Measurements from ENCODE around the gene ZBTB39. TPM values are rescaled to one million over a fixed set of nuclear protein-coding genes. Genes with fewer than 3 reads are reported as not detected.

The ZBTB39 gene
- total RNA-seq, 1 experiment from 2014 or later = 3.6 TPM

GRCh38 chr12:56998981-56999380 lies 7.4 kb downstream of the ZBTB39 start:
- H3K9me2 ChIP-seq (replicated peaks; ENCODE audit: low read length) = no peaks in the 10 kb centered on the region
- H3K4me3 ChIP-seq (ENCODE audit: low read length) = no peak overlapping the region
- ATAC-seq (no peak), DNase-seq (no peak)
- ChIA-PET POLR2A (ENCODE audit: unreplicated experiment) (no interaction called here), CTCF (no interaction called here)
- no peak overlapping the region for H2AFZ ChIP-seq (ENCODE audit: low read length)
- H3K9me3 ChIP-seq (ENCODE audit: low read length) = no peaks in the 10 kb centered on the region
- no peak overlapping the region for H3K4me2 ChIP-seq (ENCODE audit: low read length)
- no TSS peak for BruUV-seq (replicated peaks)
- H3K79me2 ChIP-seq (ENCODE audit: low read length) = peaks cover 27% of the 10 kb centered on the region
- no peaks in the 10 kb centered on the region for H3F3A ChIP-seq (ENCODE audit: low read length, unreplicated experiment)
- TF ChIP-seq EZH2 (IDR thresholded peaks at IDR 0.05; ENCODE audit: low read length, unreplicated experiment) (no peak), EZH2phosphoT487 (IDR thresholded peaks at IDR 0.05; ENCODE audit: borderline replicate concordance, low read length) (no peak), CTCF (conservative IDR thresholded peaks at IDR 0.05; ENCODE audit: low read depth, low read length) (no peak)
- no peak overlapping the region for H3K27ac ChIP-seq (ENCODE audit: low read length)
- intact Hi-C loops (cut with micrococcal nuclease) = no loop called here
- no peak overlapping the region for H3K9ac ChIP-seq (ENCODE audit: low read length)
- H3K4me1 ChIP-seq (ENCODE audit: insufficient read depth, low read length) = peaks cover 15% of the 10 kb centered on the region
- H3K36me3 ChIP-seq (ENCODE audit: low read depth, low read length) = peaks cover 13% of the 10 kb centered on the region; the same call in 1 of the 2 replicates
- H3K27me3 ChIP-seq (ENCODE audit: low read length) = no peaks in the 10 kb centered on the region
- no peaks in the 10 kb centered on the region for H4K20me1 ChIP-seq (ENCODE audit: low read length)

GRCh38 chr12:56998316-56998715 lies 8.0 kb downstream of the ZBTB39 start:
- TF ChIP-seq EZH2phosphoT487 (IDR thresholded peaks at IDR 0.05; ENCODE audit: borderline replicate concordance, low read length) (no peak), CTCF (conservative IDR thresholded peaks at IDR 0.05; ENCODE audit: low read depth, low read length) (no peak), EZH2 (IDR thresholded peaks at IDR 0.05; ENCODE audit: low read length, unreplicated experiment) (no peak)
- no peak for DNase-seq
- Histone ChIP-seq H4K20me1 (ENCODE audit: low read length) (no peaks in the 10 kb centered on the region), H3F3A (ENCODE audit: low read length, unreplicated experiment) (no peaks in the 10 kb centered on the region), H3K4me1 (ENCODE audit: insufficient read depth, low read length) (peaks cover 15% of the 10 kb centered on the region), H2AFZ (ENCODE audit: low read length) (no peak overlapping the region), H3K27me3 (ENCODE audit: low read length) (no peaks in the 10 kb centered on the region), H3K9me3 (ENCODE audit: low read length) (no peaks in the 10 kb centered on the region), H3K9ac (ENCODE audit: low read length) (no peak overlapping the region), H3K9me2 (replicated peaks; ENCODE audit: low read length) (no peaks in the 10 kb centered on the region), H3K27ac (ENCODE audit: low read length) (no peak overlapping the region), H3K36me3 (ENCODE audit: low read depth, low read length) (peaks cover 7% of the 10 kb centered on the region; the same call in 1 of the 2 replicates), H3K4me3 (ENCODE audit: low read length) (no peak overlapping the region), H3K4me2 (ENCODE audit: low read length) (no peak overlapping the region), H3K79me2 (ENCODE audit: low read length) (peaks cover 20% of the 10 kb centered on the region; the same call in 1 of the 2 replicates)
- intact Hi-C loops (cut with micrococcal nuclease) = no loop called here
- CTCF ChIA-PET = no interaction called here
- ATAC-seq = no peak
- POLR2A ChIA-PET (ENCODE audit: unreplicated experiment) = no interaction called here
- no TSS peak for BruUV-seq (replicated peaks)

GRCh38 chr12:56996793-56997545 lies 9.4 kb downstream of the ZBTB39 start:
- intact Hi-C loops (cut with micrococcal nuclease) = no loop called here
- H3F3A ChIP-seq (ENCODE audit: low read length, unreplicated experiment) = no peaks in the 10 kb centered on the region
- no peak overlapping the region for H2AFZ ChIP-seq (ENCODE audit: low read length)
- H3K27ac ChIP-seq (ENCODE audit: low read length) = no peak overlapping the region
- ChIA-PET CTCF (no interaction called here), POLR2A (ENCODE audit: unreplicated experiment) (no interaction called here)
- H3K4me3 ChIP-seq (ENCODE audit: low read length) = no peak overlapping the region
- DNase-seq (no peak), ATAC-seq (no peak)
- peaks cover 13% of the 10 kb centered on the region; the same call in 1 of the 2 replicates for H3K79me2 ChIP-seq (ENCODE audit: low read length)
- 0 out of 2 replicates have a peak, but pooled peaks cover 3% of the 10 kb centered on the region for H3K36me3 ChIP-seq (ENCODE audit: low read depth, low read length)
- no peaks in the 10 kb centered on the region for H3K9me3 ChIP-seq (ENCODE audit: low read length)
- H3K4me2 ChIP-seq (ENCODE audit: low read length) = no peak overlapping the region
- no TSS peak for BruUV-seq (replicated peaks)
- H3K9me2 ChIP-seq (replicated peaks; ENCODE audit: low read length) = no peaks in the 10 kb centered on the region
- H3K9ac ChIP-seq (ENCODE audit: low read length) = no peak overlapping the region
- no peaks in the 10 kb centered on the region for H4K20me1 ChIP-seq (ENCODE audit: low read length)
- TF ChIP-seq CTCF (conservative IDR thresholded peaks at IDR 0.05; ENCODE audit: low read depth, low read length) = no peak
- TF ChIP-seq EZH2 (IDR thresholded peaks at IDR 0.05; ENCODE audit: low read length, unreplicated experiment) = no peak
- no peaks in the 10 kb centered on the region for H3K27me3 ChIP-seq (ENCODE audit: low read length)
- H3K4me1 ChIP-seq (ENCODE audit: insufficient read depth, low read length) = peaks cover 12% of the 10 kb centered on the region
